Measurements from ENCODE around the gene MYL11. TPM values are rescaled to one million over a fixed set of nuclear protein-coding genes. Genes with fewer than 3 reads are reported as not detected.

MYL11 gene
- total RNA-seq, 1 donor from 2014 or later, result 0.85 TPM

GRCh38 chr16:30358577-30358936 is 16.0 kb upstream of the MYL11 start:
- H3K27me3 Mint-ChIP-seq (ENCODE audit: unreplicated experiment), result peaks cover 25% of the 10 kb centered on the region
- H3K9me3 Mint-ChIP-seq (ENCODE audit: unreplicated experiment), result no peaks in the 10 kb centered on the region
- H3K4me3 Mint-ChIP-seq (ENCODE audit: unreplicated experiment), result no peak overlapping the region
- H3K4me1 Mint-ChIP-seq (ENCODE audit: unreplicated experiment), result peaks cover 27% of the 10 kb centered on the region
- peaks cover 34% of the 10 kb centered on the region for H3K36me3 Mint-ChIP-seq (ENCODE audit: low read depth, unreplicated experiment)
- TF ChIP-seq CTCF (IDR thresholded peaks at IDR 0.05; ENCODE audit: unreplicated experiment), result no peak
- DNase-seq (ENCODE audit: low spot score), result no peak
- H3K27ac Mint-ChIP-seq (ENCODE audit: unreplicated experiment), result no peak overlapping the region

- Mint-ChIP-seq H3K9me3 (ENCODE audit: unreplicated experiment) (no peaks in the 10 kb centered on the region), H3K4me1 (ENCODE audit: unreplicated experiment) (peaks cover 22% of the 10 kb centered on the region), H3K27ac (ENCODE audit: unreplicated experiment) (peak overlapping the region; percentile 24), H3K4me3 (ENCODE audit: unreplicated experiment) (no peak overlapping the region), H3K27me3 (ENCODE audit: unreplicated experiment) (peaks cover 24% of the 10 kb centered on the region), H3K36me3 (ENCODE audit: low read depth, unreplicated experiment) (peaks cover 33% of the 10 kb centered on the region)
- no peak for DNase-seq (ENCODE audit: low spot score)
- no peak for TF ChIP-seq CTCF (IDR thresholded peaks at IDR 0.05; ENCODE audit: unreplicated experiment)
Measured at GRCh38 chr16:30358990-30359870, 15.4 kb upstream of the MYL11 start.

GRCh38 chr16:30359871-30360170 is 14.8 kb upstream of the MYL11 start:
- peaks cover 17% of the 10 kb centered on the region for H3K4me1 Mint-ChIP-seq (ENCODE audit: unreplicated experiment)
- no peaks in the 10 kb centered on the region for H3K9me3 Mint-ChIP-seq (ENCODE audit: unreplicated experiment)
- H3K27ac Mint-ChIP-seq (ENCODE audit: unreplicated experiment), result no peak overlapping the region
- peak overlapping the region; percentile 7 for H3K4me3 Mint-ChIP-seq (ENCODE audit: unreplicated experiment)
- no peak for TF ChIP-seq CTCF (IDR thresholded peaks at IDR 0.05; ENCODE audit: unreplicated experiment)
- no peak for DNase-seq (ENCODE audit: low spot score)
- peaks cover 19% of the 10 kb centered on the region for H3K27me3 Mint-ChIP-seq (ENCODE audit: unreplicated experiment)
- H3K36me3 Mint-ChIP-seq (ENCODE audit: low read depth, unreplicated experiment), result peaks cover 34% of the 10 kb centered on the region

- no peak for TF ChIP-seq CTCF (IDR thresholded peaks at IDR 0.05; ENCODE audit: unreplicated experiment)
- no peak for DNase-seq (ENCODE audit: low spot score)
- Mint-ChIP-seq H3K4me1 (ENCODE audit: unreplicated experiment) (peaks cover 15% of the 10 kb centered on the region), H3K9me3 (ENCODE audit: unreplicated experiment) (no peaks in the 10 kb centered on the region), H3K36me3 (ENCODE audit: low read depth, unreplicated experiment) (peaks cover 34% of the 10 kb centered on the region), H3K27me3 (ENCODE audit: unreplicated experiment) (peaks cover 14% of the 10 kb centered on the region), H3K27ac (ENCODE audit: unreplicated experiment) (peak overlapping the region; percentile 86), H3K4me3 (ENCODE audit: unreplicated experiment) (no peak overlapping the region)
Measured at GRCh38 chr16:30361180-30361579, 13.4 kb upstream of the MYL11 start.

- no peaks in the 10 kb centered on the region for H3K9me3 Mint-ChIP-seq (ENCODE audit: unreplicated experiment)
- H3K4me1 Mint-ChIP-seq (ENCODE audit: unreplicated experiment), result peaks cover 22% of the 10 kb centered on the region
- no peak for DNase-seq (ENCODE audit: low spot score)
- H3K4me3 Mint-ChIP-seq (ENCODE audit: unreplicated experiment), result no peak overlapping the region
- H3K27me3 Mint-ChIP-seq (ENCODE audit: unreplicated experiment), result peaks cover 7% of the 10 kb centered on the region
- no peak for TF ChIP-seq CTCF (IDR thresholded peaks at IDR 0.05; ENCODE audit: unreplicated experiment)
- peaks cover 25% of the 10 kb centered on the region for H3K36me3 Mint-ChIP-seq (ENCODE audit: low read depth, unreplicated experiment)
- H3K27ac Mint-ChIP-seq (ENCODE audit: unreplicated experiment), result no peak overlapping the region
Measured at GRCh38 chr16:30365200-30365599, 9.4 kb upstream of the MYL11 start.
